Measurements from ENCODE around the gene ANKS1A.

DNA sequence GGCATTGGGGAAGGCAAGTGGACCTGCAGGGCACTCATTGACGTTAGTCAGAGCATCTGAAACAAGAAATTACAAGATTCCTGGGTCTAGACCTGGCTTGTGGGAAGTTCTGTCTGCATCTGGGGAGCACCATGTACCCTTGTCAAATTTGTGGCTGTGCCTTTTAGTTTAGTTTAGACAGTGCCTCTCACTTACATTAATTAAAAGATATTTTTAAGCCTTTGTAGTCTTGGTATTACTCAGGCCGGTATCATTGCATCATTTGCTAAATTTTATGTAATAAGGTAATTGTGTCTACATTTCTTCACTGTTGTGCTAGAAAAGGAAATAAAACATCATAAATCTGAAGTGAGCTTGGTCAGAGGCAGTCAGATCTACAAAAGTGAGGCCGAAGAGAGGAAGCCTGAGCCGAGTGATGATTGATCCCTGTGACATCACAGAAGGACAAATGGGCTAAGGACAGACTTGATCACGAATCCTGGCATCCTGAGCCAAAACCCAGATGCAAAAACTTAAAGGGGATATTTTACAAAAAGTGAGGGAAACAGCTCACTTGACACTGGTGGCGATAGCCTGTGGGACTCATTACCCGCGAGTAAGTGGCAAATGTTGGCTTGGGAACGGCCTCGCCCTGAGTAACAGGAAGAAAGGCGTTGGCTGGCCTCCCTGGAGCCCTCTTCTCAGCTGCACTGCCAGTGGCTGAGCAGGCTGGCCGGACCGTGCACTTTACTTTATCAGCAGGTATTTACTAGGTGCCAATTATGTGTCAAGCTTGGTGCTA lies 145.5 kb downstream of the ANKS1A start:
- no peak for TF ChIP-seq POLR2A (IDR thresholded peaks at IDR 0.05)
- TF ChIP-seq, protein P1, sequence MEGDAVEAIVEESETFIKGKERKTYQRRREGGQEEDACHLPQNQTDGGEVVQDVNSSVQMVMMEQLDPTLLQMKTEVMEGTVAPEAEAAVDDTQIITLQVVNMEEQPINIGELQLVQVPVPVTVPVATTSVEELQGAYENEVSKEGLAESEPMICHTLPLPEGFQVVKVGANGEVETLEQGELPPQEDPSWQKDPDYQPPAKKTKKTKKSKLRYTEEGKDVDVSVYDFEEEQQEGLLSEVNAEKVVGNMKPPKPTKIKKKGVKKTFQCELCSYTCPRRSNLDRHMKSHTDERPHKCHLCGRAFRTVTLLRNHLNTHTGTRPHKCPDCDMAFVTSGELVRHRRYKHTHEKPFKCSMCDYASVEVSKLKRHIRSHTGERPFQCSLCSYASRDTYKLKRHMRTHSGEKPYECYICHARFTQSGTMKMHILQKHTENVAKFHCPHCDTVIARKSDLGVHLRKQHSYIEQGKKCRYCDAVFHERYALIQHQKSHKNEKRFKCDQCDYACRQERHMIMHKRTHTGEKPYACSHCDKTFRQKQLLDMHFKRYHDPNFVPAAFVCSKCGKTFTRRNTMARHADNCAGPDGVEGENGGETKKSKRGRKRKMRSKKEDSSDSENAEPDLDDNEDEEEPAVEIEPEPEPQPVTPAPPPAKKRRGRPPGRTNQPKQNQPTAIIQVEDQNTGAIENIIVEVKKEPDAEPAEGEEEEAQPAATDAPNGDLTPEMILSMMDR (IDR thresholded peaks at IDR 0.05), result no peak
